ENCODE data around the gene ADRB2. TPM values are rescaled to one million over a fixed set of nuclear protein-coding genes. Genes with fewer than 3 reads are reported as not detected.

The ADRB2 gene
- total RNA-seq, 1 experiment from 2014 or later = 1.0 TPM

DNA sequence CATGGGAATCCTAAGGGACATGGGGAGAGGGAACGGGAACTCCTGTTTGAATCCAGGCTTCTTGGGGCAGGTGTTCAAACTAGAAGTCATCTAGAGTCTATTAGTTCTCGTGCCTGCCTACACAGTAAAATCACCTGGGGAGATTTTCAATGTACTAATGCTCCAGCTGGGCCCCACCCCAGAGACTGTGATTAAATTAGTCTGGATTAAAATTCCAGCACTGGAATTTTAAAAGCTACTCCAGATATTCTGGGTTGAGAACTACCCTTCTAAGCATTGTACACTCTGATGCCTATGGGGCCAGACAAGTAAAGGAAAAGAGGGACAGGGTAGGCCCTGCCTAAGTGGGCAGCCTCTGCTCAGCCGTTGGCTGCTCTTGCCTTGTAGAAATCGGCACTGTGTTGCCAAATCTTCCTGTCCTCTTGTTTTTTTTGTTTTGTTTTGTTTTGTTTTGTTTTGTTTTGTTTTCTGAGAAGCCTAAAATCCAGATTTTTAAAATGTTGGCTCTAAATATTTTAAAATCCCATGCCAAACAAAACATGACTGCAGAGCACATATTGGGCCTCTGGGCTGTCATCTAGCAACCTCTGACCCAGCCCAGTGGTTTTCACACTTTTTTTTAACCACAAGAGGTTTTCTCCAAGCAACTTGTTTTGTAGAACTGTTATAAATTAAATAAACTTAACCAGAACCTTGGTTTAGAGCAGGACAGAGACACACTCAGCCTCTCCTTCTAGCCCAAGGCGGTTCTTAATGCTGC is 29.0 kb downstream of the ADRB2 start:
- in situ Hi-C loops (cut with HindIII; ENCODE audit: low pct_unique_long_range_greater_than_20kb, low sequenced_read_pairs) = no loop called here
- H3K27ac ChIP-seq (ENCODE audit: low read length) = no peak overlapping the region
- intact Hi-C loops (cut with micrococcal nuclease; ENCODE audit: unreplicated experiment) = no loop called here
- ATAC-seq (no peak), DNase-seq (ENCODE audit: low read depth, low spot score) (no peak)
- BruUV-seq (replicated peaks) = no TSS peak
- H3K9me3 ChIP-seq (ENCODE audit: control insufficient read depth, insufficient read depth, low read depth, low read length) = no peaks in the 10 kb centered on the region
- ChIA-PET POLR2A (no interaction called here), CTCF (no interaction called here)
- H3K4me3 ChIP-seq (ENCODE audit: low read depth in 2 of 2, low read length in 2 of 2) = no peak overlapping the region
- H3K27me3 ChIP-seq (ENCODE audit: control insufficient read depth, insufficient read depth, low read length) = no peaks in the 10 kb centered on the region
- H3K36me3 ChIP-seq (ENCODE audit: control insufficient read depth, insufficient read depth, low read length) = no peaks in the 10 kb centered on the region
- H3K4me1 ChIP-seq (ENCODE audit: control insufficient read depth, insufficient read depth, low read length) = no peaks in the 10 kb centered on the region
- TF ChIP-seq SIN3A (IDR thresholded peaks at IDR 0.05; ENCODE audit: borderline replicate concordance, insufficient read depth, low read depth, low read length) = no peak
- no peak for TF ChIP-seq POLR2AphosphoS5 (IDR thresholded peaks at IDR 0.05; ENCODE audit: low read depth, low read length)
- TF ChIP-seq TCF7L2 (IDR thresholded peaks at IDR 0.05; ENCODE audit: low read depth, low read length) = no peak
- TF ChIP-seq, protein P1, sequence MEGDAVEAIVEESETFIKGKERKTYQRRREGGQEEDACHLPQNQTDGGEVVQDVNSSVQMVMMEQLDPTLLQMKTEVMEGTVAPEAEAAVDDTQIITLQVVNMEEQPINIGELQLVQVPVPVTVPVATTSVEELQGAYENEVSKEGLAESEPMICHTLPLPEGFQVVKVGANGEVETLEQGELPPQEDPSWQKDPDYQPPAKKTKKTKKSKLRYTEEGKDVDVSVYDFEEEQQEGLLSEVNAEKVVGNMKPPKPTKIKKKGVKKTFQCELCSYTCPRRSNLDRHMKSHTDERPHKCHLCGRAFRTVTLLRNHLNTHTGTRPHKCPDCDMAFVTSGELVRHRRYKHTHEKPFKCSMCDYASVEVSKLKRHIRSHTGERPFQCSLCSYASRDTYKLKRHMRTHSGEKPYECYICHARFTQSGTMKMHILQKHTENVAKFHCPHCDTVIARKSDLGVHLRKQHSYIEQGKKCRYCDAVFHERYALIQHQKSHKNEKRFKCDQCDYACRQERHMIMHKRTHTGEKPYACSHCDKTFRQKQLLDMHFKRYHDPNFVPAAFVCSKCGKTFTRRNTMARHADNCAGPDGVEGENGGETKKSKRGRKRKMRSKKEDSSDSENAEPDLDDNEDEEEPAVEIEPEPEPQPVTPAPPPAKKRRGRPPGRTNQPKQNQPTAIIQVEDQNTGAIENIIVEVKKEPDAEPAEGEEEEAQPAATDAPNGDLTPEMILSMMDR (IDR thresholded peaks at IDR 0.05) = no peak
- TF ChIP-seq, protein P2, sequence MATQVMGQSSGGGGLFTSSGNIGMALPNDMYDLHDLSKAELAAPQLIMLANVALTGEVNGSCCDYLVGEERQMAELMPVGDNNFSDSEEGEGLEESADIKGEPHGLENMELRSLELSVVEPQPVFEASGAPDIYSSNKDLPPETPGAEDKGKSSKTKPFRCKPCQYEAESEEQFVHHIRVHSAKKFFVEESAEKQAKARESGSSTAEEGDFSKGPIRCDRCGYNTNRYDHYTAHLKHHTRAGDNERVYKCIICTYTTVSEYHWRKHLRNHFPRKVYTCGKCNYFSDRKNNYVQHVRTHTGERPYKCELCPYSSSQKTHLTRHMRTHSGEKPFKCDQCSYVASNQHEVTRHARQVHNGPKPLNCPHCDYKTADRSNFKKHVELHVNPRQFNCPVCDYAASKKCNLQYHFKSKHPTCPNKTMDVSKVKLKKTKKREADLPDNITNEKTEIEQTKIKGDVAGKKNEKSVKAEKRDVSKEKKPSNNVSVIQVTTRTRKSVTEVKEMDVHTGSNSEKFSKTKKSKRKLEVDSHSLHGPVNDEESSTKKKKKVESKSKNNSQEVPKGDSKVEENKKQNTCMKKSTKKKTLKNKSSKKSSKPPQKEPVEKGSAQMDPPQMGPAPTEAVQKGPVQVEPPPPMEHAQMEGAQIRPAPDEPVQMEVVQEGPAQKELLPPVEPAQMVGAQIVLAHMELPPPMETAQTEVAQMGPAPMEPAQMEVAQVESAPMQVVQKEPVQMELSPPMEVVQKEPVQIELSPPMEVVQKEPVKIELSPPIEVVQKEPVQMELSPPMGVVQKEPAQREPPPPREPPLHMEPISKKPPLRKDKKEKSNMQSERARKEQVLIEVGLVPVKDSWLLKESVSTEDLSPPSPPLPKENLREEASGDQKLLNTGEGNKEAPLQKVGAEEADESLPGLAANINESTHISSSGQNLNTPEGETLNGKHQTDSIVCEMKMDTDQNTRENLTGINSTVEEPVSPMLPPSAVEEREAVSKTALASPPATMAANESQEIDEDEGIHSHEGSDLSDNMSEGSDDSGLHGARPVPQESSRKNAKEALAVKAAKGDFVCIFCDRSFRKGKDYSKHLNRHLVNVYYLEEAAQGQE (IDR thresholded peaks at IDR 0.05; ENCODE audit: insufficient read depth in 1 of 2, low read depth in 2 of 2, low read length in 1 of 2) = no peak

DNA sequence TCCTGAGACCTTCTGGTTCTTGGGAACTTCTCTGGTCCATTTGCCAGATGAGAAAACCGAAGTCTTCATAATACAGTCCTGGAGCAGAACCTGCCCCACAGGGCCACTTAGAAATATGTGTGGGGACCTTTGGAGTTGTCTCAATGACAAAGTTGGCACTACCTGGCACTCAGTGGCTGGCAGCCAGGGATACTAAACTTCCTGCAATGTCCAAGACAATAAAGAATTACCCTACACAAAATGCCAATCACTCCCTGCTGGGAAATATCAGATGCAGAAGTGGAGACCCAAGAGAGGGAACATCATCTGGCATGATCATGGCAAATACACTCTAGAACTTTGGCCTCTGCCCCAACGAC is 29.6 kb downstream of the ADRB2 start:
- Histone ChIP-seq H3K36me3 (ENCODE audit: control insufficient read depth, insufficient read depth, low read length) (no peaks in the 10 kb centered on the region), H3K4me1 (ENCODE audit: control insufficient read depth, insufficient read depth, low read length) (no peaks in the 10 kb centered on the region), H3K4me3 (ENCODE audit: low read depth in 2 of 2, low read length in 2 of 2) (no peak overlapping the region), H3K27ac (ENCODE audit: low read length) (no peak overlapping the region), H3K9me3 (ENCODE audit: control insufficient read depth, insufficient read depth, low read depth, low read length) (no peaks in the 10 kb centered on the region), H3K27me3 (ENCODE audit: control insufficient read depth, insufficient read depth, low read length) (no peaks in the 10 kb centered on the region)
- no TSS peak for BruUV-seq (replicated peaks)
- POLR2A ChIA-PET = no interaction called here
- intact Hi-C loops (cut with micrococcal nuclease; ENCODE audit: unreplicated experiment) = no loop called here
- DNase-seq (ENCODE audit: low read depth, low spot score) (no peak), ATAC-seq (no peak)
- TF ChIP-seq, protein P2 (IDR thresholded peaks at IDR 0.05; ENCODE audit: insufficient read depth in 1 of 2, low read depth in 2 of 2, low read length in 1 of 2) = no peak
- TF ChIP-seq POLR2AphosphoS5 (IDR thresholded peaks at IDR 0.05; ENCODE audit: low read depth, low read length) (no peak), TCF7L2 (IDR thresholded peaks at IDR 0.05; ENCODE audit: low read depth, low read length) (no peak), SIN3A (IDR thresholded peaks at IDR 0.05; ENCODE audit: borderline replicate concordance, insufficient read depth, low read depth, low read length) (no peak)
- TF ChIP-seq, protein P1 (IDR thresholded peaks at IDR 0.05) = no peak
- in situ Hi-C loops (cut with HindIII; ENCODE audit: low pct_unique_long_range_greater_than_20kb, low sequenced_read_pairs) = no loop called here
- CTCF ChIA-PET = no interaction called here

Data from Panc1 (cell line).